Liver (tissue), 9 donors: ENCODE data around the gene P4HB. TPM values are rescaled to one million over a fixed set of nuclear protein-coding genes. Genes with fewer than 3 reads are reported as not detected.

Source experiments
- DNase-seq: peaks from one replicate; pipeline ENCODE4 v3.0.0-alpha.2; 2017; ENCODE audit warnings: low spot score
- H3K27ac ChIP-seq, 2 donors: one replicate each; pipeline ENCODE4 v1.7.0; 2013; ENCODE audit warnings: inconsistent platforms in 2 of 2, low read length in 2 of 2, control low read depth in 1 of 2, low read depth in 1 of 2, mild to moderate bottlenecking in 1 of 2
- H3K27me3 ChIP-seq, 4 donors: one replicate each; pipeline versions ENCODE4 v1.6.1 to v1.7.0; 2013; ENCODE audit warnings: low read length in 3 of 4, inconsistent platforms in 1 of 4, mild to moderate bottlenecking in 1 of 4, moderate library complexity in 1 of 4; ENCODE audit not compliant: control insufficient read depth in 4 of 4, insufficient read depth in 4 of 4
- H3K36me3 ChIP-seq, 4 donors: one replicate each; pipeline versions ENCODE4 v1.6.1 to v1.7.0; 2013; ENCODE audit warnings: low read length in 3 of 4, mild to moderate bottlenecking in 3 of 4, low read depth in 1 of 4, moderate library complexity in 1 of 4; ENCODE audit not compliant: control insufficient read depth in 4 of 4, insufficient read depth in 3 of 4
- H3K4me1 ChIP-seq, 4 donors: one replicate each; pipeline versions ENCODE4 v1.6.1 to v1.7.0; 2013; ENCODE audit warnings: low read length in 3 of 4, mild to moderate bottlenecking in 3 of 4, moderate library complexity in 1 of 4; ENCODE audit not compliant: control insufficient read depth in 4 of 4, insufficient read depth in 4 of 4
- H3K4me3 ChIP-seq, 3 donors: one replicate each; pipeline versions ENCODE4 v1.6.1 to v1.7.0; 2013; ENCODE audit warnings: low read length in 3 of 3, control low read depth in 1 of 3, low read depth in 1 of 3, mild to moderate bottlenecking in 1 of 3
- H3K9ac ChIP-seq, 2 donors: one replicate each; pipeline ENCODE4 v1.7.0; 2013; ENCODE audit warnings: low read length in 2 of 2, mild to moderate bottlenecking in 2 of 2, moderate library complexity in 2 of 2, control low read depth in 1 of 2, low read depth in 1 of 2
- H3K9me3 ChIP-seq, 4 donors: one replicate each; pipeline versions ENCODE4 v1.6.1 to v1.7.0; 2013; ENCODE audit warnings: low read length in 3 of 4; ENCODE audit not compliant: control insufficient read depth in 4 of 4
- ATF3 ChIP-seq: IDR thresholded peaks from 2 replicates; pipeline ENCODE4 v1.6.1; 2016; ENCODE audit warnings: antibody characterized with exemption
- CTCF ChIP-seq: fragments of 150-350 bp; IDR thresholded peaks from 2 replicates; pipeline ENCODE4 v1.5.1; 2017; ENCODE audit warnings: improper control_type of control experiment, low read depth, low read length; ENCODE audit not compliant: missing input control
- EGR1 ChIP-seq, 2 donors: IDR thresholded peaks; 2 replicates each; pipeline ENCODE4 v1.6.1; 2016 to 2018; ENCODE audit warnings: antibody characterized with exemption in 2 of 2, low read depth in 2 of 2
- FOXA1 ChIP-seq: IDR thresholded peaks from 2 replicates; pipeline ENCODE4 v1.6.1; 2016; ENCODE audit warnings: antibody characterized with exemption
- FOXA2 ChIP-seq: IDR thresholded peaks from 2 replicates; pipeline ENCODE4 v1.6.1; 2016; ENCODE audit warnings: antibody characterized with exemption
- GABPA ChIP-seq, 2 donors: IDR thresholded peaks in 1 of 2; conservative IDR thresholded peaks in 1 of 2; 2 replicates each; pipeline ENCODE4 v1.6.1; 2016; ENCODE audit warnings: antibody characterized with exemption in 2 of 2, mild to moderate bottlenecking in 1 of 2, moderate library complexity in 1 of 2
- HNF4A ChIP-seq, 2 donors: conservative IDR thresholded peaks; 2 replicates each; pipeline ENCODE4 v1.6.1; 2016; ENCODE audit warnings: antibody characterized with exemption in 2 of 2, mild to moderate bottlenecking in 2 of 2
- HNF4G ChIP-seq: IDR thresholded peaks from 2 replicates; pipeline ENCODE4 v1.6.1; 2016; ENCODE audit warnings: antibody characterized with exemption
- JUND ChIP-seq, 2 donors: IDR thresholded peaks; 2 replicates each; pipeline ENCODE4 v1.6.1; 2016; ENCODE audit warnings: antibody characterized with exemption in 2 of 2
- MAX ChIP-seq: IDR thresholded peaks from 2 replicates; pipeline ENCODE4 v1.6.1; 2016; ENCODE audit warnings: antibody characterized with exemption
- NR2F2 ChIP-seq: IDR thresholded peaks from 2 replicates; pipeline ENCODE4 v1.6.1; 2016; ENCODE audit warnings: antibody characterized with exemption
- RAD21 ChIP-seq, 2 donors: IDR thresholded peaks; 2 replicates each; pipeline ENCODE4 v1.6.1; 2016; ENCODE audit warnings: antibody characterized with exemption in 2 of 2, mild to moderate bottlenecking in 2 of 2
- REST ChIP-seq: IDR thresholded peaks from 2 replicates; pipeline ENCODE4 v1.6.1; 2016; ENCODE audit warnings: antibody characterized with exemption, mild to moderate bottlenecking
- RXRA ChIP-seq, 2 donors: IDR thresholded peaks; 2 replicates each; pipeline ENCODE4 v1.6.1; 2017 to 2018; ENCODE audit warnings: antibody characterized with exemption in 2 of 2, mild to moderate bottlenecking in 1 of 2
- SP1 ChIP-seq: IDR thresholded peaks from 2 replicates; pipeline ENCODE4 v1.6.1; 2018; ENCODE audit warnings: antibody characterized with exemption, mild to moderate bottlenecking
- TAF1 ChIP-seq: conservative IDR thresholded peaks from 2 replicates; pipeline ENCODE4 v1.6.1; 2016; ENCODE audit warnings: antibody characterized with exemption, mild to moderate bottlenecking
- YY1 ChIP-seq: IDR thresholded peaks from 2 replicates; pipeline ENCODE4 v1.6.1; 2016; ENCODE audit warnings: antibody characterized with exemption, mild to moderate bottlenecking
- ZBTB33 ChIP-seq: IDR thresholded peaks from 2 replicates; pipeline ENCODE4 v1.6.1; 2016; ENCODE audit warnings: antibody characterized with exemption
- WGBS: extraction: QIAGEN DNeasy Blood & Tissue Kit; methylation state at CpG from one replicate; pipeline ENCODE4 v1.1.7; 2013; 5-methylcytosine and 5-hydroxymethylcytosine counted together
- polyA plus RNA-seq, 2 donors: library from polyadenylated mRNA; stranded (reverse) in 1 of 2; unstranded in 1 of 2; fragments of 200-250 nt in 1 of 2; fragments of >200 nt in 1 of 2; fragmentation: Nextera tagmentation in 1 of 2; extraction: Ambion mirVana in 1 of 2; gene quantifications; one replicate each; pipeline versions ENCODE4 v1.2.1 to v1.2.3, GENCODE V29; 2013 to 2015
- total RNA-seq, 2 donors: library from RNA; depleted of rRNA; stranded (reverse); fragments of >200 nt; gene quantifications; one replicate each; pipeline ENCODE4 v1.2.3, GENCODE V29; 2014
- donor health status: healthy.
- donor health status: healthy.
- donor health status: healthy.
- donor health status: healthy.
- donor health status: healthy.

The P4HB gene
- total and polyA plus RNA-seq, 4 donors = 1,000 to 3,361 (median 1,576) TPM

- TF ChIP-seq REST (no peak), GABPA (IDR thresholded peaks at IDR 0.05 in 1 of 2, conservative IDR thresholded peaks at IDR 0.05 in 1 of 2) (no peak), NR2F2 (no peak), SP1 (no peak), JUND (IDR thresholded peaks at IDR 0.05) (no peak)
These were observed 25.5 kb downstream of the P4HB start, which contains the start of gene PPP1R27 (continued) for GRCh38 chr17:81834831-81835267.

- WGBS = 76% methylated on average over 31 of the region's 31 CpGs
- peaks cover 9 to 30% (median 21%) of the 10 kb centered on the region in 4 donors for H3K4me1 ChIP-seq
- peak overlapping the region; percentile 91 to 94 for H3K27ac ChIP-seq
- DNase-seq = no peak
- TF ChIP-seq ZBTB33 (no peak), GABPA (IDR thresholded peaks at IDR 0.05 in 1 of 2, conservative IDR thresholded peaks at IDR 0.05 in 1 of 2) (no peak), SP1 (no peak), MAX (peak; percentile 8), RXRA (IDR thresholded peaks at IDR 0.05) (no peak), CTCF (no peak), EGR1 (IDR thresholded peaks at IDR 0.05; ENCODE audit: low read depth in 2 of 2) (no peak), FOXA2 (no peak), JUND (IDR thresholded peaks at IDR 0.05) (no peak), NR2F2 (peak; percentile 58), YY1 (no peak), ATF3 (no peak), RAD21 (IDR thresholded peaks at IDR 0.05) (no peak), TAF1 (no peak), FOXA1 (no peak), HNF4G (no peak), REST (peak; percentile 15), HNF4A (conservative IDR thresholded peaks at IDR 0.05) (peak in 1 of 2 donors; percentile 7)
- H3K9me3 ChIP-seq = no peaks in the 10 kb centered on the region
- H3K27me3 ChIP-seq = no peaks in the 10 kb centered on the region
- H3K36me3 ChIP-seq = no peaks in the 10 kb centered on the region
- H3K9ac ChIP-seq = peak overlapping the region in 1 of 2 donors; percentile 8
- peak overlapping the region; percentile 0 to 80 (median 71) for H3K4me3 ChIP-seq
These were observed 26.2 kb downstream of the P4HB start for GRCh38 chr17:81833921-81834830.
